ENCODE data around the gene NOL9.
"Not testable (repeated sequence)": the region's sequence is repeated elsewhere in the genome, so short reads cannot be mapped to it uniquely, and the experiment has no call there.

NOL9 gene

GRCh38 chr1:6503884-6504602 is 50.3 kb downstream of the NOL9 start:
- DNase-seq: no peak

GRCh38 chr1:6502000-6502891 is 52.1 kb downstream of the NOL9 start:
- peak in 3 of 14 donors; percentile 47 to 75 (median 53) for DNase-seq

GRCh38 chr1:6501279-6501813 is 53.0 kb downstream of the NOL9 start:
- DNase-seq: no peak

GRCh38 chr1:6500544-6501278 is 53.6 kb downstream of the NOL9 start:
- no peak for DNase-seq

- DNase-seq: no peak
Measured at GRCh38 chr1:6499296-6499695, 55.0 kb downstream of the NOL9 start.

GRCh38 chr1:6498576-6499111 is 55.7 kb downstream of the NOL9 start:
- DNase-seq: peak in 1 of 14 donors; percentile 8

- DNase-seq: no peak
Measured at GRCh38 chr1:6497867-6498575, 56.3 kb downstream of the NOL9 start.

GRCh38 chr1:6497215-6497866 is 57.0 kb downstream of the NOL9 start:
- DNase-seq: peak in 4 of 14 donors; percentile 18 to 63 (median 36)

- no peak for DNase-seq
Measured at GRCh38 chr1:6496890-6497214, 57.5 kb downstream of the NOL9 start.

- peak in 1 of 14 donors; percentile 72 for DNase-seq
Measured at GRCh38 chr1:6496365-6496721, 58.0 kb downstream of the NOL9 start.

GRCh38 chr1:6495540-6496364 is 58.6 kb downstream of the NOL9 start:
- DNase-seq: peak in 1 of 14 donors; percentile 82

GRCh38 chr1:6495041-6495441 is 59.3 kb downstream of the NOL9 start:
- DNase-seq: peak in 1 of 14 donors; percentile 75

- no peak for DNase-seq
Measured at GRCh38 chr1:6494627-6495026, 59.7 kb downstream of the NOL9 start.

GRCh38 chr1:6493834-6494223 is 60.5 kb downstream of the NOL9 start:
- DNase-seq: not testable (repeated sequence)

GRCh38 chr1:6491966-6492365 is 62.3 kb downstream of the NOL9 start:
- no peak for DNase-seq

GRCh38 chr1:6491480-6491962 is 62.8 kb downstream of the NOL9 start, which contains the start of gene PLEKHG5:
Gene PLEKHG5 (minus strand): TSS chr1:6491667. CDS start chr1:6477571, 14,096 bp downstream.
- no peak for DNase-seq

- peak in 1 of 14 donors; percentile 46 for DNase-seq
Measured at GRCh38 chr1:6491081-6491449, 63.2 kb downstream of the NOL9 start.

- DNase-seq: peak in 3 of 14 donors; percentile 16 to 57 (median 24)
Measured at GRCh38 chr1:6490181-6491080, 63.9 kb downstream of the NOL9 start.

- peak in 11 of 14 donors; percentile 10 to 55 (median 19) for DNase-seq
Measured at GRCh38 chr1:6489799-6490180, 64.5 kb downstream of the NOL9 start.
